NCI-H460 (cell line): ENCODE results near the gene RHEB. TPM values are rescaled to one million over a fixed set of nuclear protein-coding genes. Genes with fewer than 3 reads are reported as not detected.
A peak's percentile ranks its signal among the peaks of the same experiment; 100 is the strongest.

Source experiments
- DNase-seq: peaks from one replicate; pipeline ENCODE4 v3.0.0-alpha.2; 2016; ENCODE audit warnings: low read depth; ENCODE audit errors: extremely low read depth
- total RNA-seq: library from RNA; depleted of rRNA; stranded (reverse); fragments of >200 nt; shearing (Covaris generic); gene quantifications from 2 replicates; pipeline ENCODE4 v1.2.3, GENCODE V29; 2014

The RHEB gene
- total RNA-seq, 1 experiment from 2014 or later: 238 TPM

GRCh38 chr7:151505433-151505832 is 14.3 kb downstream of the RHEB start:
- DNase-seq: peak; percentile 14

DNA sequence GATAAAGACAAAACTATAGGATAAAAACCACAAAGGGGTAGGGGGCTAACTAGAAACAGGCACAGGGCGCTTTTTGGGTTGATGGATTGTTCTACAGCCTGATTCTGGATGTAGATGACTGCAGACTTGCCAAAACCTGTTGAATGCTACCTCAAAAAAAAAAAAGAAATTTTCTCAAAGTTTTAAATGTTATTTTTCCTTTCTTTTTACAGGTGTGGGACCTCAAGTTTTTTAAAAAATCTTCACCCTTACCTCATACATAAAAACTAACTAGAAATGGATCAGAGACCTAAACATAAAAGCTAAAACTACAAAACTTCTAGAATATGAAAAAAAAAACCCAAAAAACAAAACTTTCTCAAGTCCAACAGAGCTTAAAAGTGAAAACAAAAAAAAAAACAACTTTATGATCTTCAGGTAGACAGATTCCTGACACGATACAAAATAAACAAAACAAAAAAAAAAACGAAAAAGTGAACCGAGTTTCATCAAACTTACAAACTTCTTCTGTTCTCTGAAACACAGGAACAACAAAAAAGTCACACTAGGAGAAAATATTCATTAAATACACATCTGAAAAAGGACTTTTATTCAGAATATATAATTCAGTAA is 14.9 kb downstream of the RHEB start:
- no peak for DNase-seq

- DNase-seq: peak; percentile 88
Measured at GRCh38 chr7:151503902-151504714, 15.6 kb downstream of the RHEB start.

- no peak for DNase-seq
Measured at GRCh38 chr7:151501676-151502075, 18.0 kb downstream of the RHEB start.

GRCh38 chr7:151498495-151498894 is 21.2 kb downstream of the RHEB start:
- no peak for DNase-seq

DNA sequence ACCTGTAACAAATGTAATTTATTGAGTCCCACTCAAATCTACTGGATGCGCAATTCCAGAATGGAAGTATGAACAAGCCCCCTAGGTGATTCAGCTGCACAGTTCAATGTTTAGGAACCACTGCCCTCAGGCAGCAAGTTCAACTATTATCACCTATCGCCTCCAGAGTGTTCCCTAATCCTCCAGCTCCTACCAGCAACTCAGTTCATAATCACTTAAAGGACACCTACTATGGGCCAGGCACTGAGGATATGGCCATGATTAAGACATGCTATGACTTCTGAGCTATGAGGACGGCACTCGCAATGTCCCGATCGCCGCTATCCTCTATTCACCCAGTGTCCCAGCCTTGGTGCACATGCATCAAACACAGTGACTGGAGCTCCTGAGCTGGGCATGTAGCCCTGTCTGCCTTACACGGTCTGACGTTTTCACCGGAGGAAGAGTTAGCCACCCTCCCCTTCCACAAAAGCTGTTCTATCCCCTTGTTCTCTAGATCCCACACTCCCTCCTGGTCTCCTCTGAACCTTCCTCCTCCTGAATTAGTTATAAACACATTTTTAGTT is 22.3 kb downstream of the RHEB start:
- no peak for DNase-seq

DNA sequence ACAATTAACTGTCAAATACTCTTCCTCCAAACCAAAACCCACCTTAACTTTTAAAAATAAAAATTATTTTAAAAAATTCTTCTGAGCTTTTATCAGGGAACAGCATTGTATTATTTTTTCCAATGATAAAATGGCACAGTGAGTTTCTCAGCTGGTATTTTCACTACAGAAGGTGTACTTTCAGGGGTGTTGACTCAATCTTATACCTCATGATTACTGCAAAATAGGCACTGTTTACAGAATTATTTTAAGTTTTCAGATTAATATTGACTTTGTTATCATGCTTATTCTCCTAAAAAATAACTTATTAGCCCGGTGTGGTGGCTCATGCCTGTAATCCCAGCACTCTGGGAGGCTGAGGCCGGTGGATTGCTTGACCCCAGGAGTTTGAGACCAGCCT is 24.3 kb downstream of the RHEB start:
- no peak for DNase-seq

DNA sequence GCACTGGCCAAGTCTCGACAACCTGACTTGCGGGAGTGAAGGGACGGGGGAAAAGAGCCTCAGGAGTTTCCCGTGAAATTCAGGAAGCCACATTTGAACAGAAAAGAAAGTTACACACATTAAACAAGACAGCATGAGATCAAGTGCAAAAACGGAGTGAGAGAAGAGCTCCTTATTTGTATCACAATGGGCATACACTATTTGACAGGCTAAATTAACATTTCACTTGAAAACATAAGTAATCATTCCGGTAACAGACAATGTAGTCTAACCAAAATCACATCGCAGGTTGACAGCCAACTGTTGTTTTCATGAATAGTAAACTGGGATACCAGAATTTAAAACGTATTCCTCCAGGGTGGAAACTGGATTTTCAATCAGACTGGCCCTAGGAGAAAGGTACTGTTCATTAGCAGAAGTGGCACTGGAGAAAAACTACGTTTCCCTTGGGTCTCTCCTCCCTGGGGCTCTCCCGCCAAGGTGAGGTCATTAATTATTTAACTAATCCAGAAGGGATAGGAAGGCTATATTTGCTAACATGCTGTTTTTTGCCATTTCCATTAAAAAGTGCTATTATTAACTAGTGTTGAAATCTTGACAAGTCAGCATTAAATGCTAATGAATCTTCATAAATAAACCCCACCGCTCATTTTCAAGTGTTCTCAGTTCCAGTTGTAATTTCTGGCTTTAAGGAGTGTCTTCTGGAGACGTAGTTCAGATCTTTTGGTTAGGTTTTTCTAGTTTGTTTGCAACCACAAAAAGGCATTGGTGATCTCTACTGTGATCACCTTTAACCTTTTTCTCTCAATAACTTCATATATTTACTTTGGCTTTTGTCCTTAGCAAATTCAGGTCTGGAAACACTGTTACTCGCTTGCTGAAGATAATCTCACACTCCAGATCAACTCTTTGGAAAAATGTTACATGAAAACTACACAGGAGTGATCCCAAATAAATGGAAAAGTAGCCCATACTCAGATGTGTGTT is 25.1 kb downstream of the RHEB start:
- DNase-seq: no peak

GRCh38 chr7:151493083-151493482 is 26.6 kb downstream of the RHEB start:
- no peak for DNase-seq

- peak; percentile 14 for DNase-seq
Measured at GRCh38 chr7:151491859-151492258, 27.8 kb downstream of the RHEB start.

DNA sequence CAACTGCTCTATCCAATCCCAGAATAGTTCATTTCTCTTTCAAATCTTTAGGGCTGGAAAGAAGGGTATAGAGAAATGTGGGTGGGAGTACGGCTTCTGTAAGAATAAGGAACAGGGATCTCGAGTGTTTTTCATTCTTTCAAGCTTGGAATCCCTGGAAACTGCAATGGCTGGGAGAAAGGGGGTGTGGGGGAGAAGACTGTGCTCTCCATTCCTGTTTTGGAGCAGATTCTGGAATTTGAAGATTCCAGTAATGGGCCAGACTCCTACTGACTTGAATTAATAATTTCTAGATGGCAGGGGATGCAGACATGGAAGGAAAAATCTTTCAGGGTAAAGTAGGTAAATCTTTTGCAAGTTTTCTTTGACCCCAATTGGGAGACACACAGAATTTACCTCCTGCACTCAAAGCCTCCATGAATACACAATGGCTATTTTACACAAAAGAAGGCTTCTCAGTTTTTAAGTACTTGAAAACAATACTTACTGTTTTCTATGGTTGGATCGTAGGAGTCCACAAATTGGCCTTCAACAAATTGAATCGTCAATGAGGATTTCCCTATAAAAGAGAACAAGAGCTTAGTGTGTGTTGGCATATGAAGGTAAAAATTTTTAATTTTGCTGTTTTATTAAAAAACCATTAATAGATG is 29.1 kb downstream of the RHEB start:
- no peak for DNase-seq

DNA sequence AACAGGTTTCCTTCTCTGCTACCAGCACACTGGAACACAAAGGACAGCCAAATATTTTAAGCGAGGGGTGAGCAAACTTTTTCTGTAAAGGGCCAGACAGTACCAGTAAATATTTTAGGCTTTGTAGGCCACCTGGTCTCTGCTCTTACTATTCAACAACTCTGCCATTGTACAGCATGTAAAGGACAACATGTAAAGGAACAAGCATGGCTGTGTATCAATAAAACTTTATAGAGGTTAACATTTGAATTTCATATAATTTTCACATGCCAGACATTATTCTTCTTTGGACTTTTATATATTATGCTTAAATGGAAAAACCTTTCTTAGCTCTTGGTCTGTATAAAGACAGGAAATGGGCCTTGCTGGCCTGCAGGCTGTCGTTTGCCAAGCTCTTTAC is 30.2 kb downstream of the RHEB start:
- DNase-seq: no peak

- no peak for DNase-seq
Measured at GRCh38 chr7:151488096-151488495, 31.6 kb downstream of the RHEB start.

DNA sequence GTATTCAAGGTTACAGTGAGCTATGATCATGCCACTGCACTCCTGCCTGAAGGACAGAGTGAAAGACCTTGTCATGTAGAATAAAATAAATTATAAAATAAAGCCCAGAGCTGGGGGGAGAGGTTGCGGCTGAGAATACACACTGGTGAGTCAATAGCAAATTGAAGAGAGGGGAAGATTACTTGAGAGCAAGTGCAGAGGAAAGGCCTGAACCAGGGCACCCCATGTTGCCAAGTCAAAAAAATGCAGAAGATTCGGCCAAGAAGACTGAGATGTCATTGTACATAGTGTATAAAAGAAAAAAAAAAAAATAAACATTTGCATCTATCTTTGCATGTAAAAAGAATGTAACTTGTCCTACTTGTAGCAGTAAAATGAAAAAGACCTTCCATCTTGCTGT is 32.5 kb downstream of the RHEB start:
- no peak for DNase-seq

- DNase-seq: no peak
Measured at GRCh38 chr7:151486074-151486473, 33.6 kb downstream of the RHEB start.

DNA sequence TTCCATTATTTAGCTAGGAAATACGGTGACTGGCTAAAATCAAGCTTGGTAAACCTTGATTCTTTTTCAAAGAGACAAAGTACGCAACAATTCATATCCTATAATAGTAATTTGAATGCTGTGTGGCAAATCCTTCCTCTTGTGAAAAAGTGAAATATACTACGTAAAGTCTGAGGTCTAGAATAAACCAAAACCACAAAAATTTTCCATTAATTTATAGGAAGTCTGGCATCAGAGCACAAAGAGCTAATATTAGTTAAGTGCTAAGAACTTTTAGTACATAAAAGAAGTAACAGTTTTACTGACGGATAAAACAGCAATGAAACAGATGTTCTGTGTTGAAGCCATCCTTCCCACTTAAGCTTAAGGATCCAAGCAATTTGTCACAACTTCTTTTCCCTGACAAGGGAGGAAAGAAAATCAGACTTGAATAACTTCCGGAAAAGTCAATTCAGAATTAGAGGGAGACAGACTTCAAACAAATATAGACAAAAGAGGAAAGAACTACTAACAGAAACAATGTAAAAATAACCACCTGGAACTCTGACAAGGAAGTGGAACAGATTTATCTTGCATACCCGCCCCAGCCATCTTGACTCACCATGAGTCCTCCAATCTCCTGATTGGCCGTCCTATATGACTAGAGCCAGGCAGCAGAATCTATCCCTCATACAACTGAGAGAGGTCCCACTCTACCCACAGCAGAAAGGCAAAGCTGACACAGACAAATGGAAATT is 34.6 kb downstream of the RHEB start:
- no peak for DNase-seq

- no peak for DNase-seq
Measured at GRCh38 chr7:151483711-151483983, 36.0 kb downstream of the RHEB start.

DNA sequence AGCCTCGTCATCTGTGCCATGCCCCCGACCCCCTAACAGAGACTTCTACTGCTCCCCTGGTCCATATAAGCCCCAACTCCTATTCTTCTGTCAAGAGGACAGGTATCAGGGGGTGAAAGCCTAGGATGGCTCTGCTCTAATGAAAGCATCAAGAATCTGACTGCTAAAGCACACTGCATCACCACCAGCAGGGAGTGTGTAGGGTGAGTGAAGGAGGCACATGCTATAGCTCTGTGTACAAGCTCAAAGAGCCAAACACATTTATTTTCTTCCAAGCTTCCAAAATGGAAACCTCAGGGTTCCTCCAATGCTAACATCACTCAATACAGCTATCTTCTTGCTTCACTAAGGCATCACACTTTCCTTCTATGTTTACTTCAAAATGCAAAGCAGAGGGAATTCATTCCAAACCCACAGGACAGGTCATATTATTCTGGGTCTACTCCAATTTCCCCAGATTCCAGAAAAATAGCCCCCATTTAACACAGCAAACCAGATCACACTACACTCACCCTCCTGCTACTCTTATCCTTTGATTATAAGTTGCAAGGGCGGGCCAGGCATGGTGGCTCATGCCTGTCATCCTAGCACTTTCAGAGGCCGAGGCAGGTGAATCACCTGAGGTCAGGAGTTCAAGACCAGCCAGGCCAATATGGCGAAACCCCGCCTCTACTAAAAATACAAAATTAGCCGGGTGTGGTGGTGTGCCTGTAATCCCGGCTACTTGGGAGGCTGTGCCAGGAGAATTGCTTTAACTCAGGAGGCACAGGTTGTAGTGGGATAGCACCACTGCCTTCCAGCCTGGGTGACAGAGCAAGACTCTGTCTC is 36.6 kb downstream of the RHEB start:
- no peak for DNase-seq
